SK-N-SH treated with all-trans-retinoic acid at 6 μM for 48 hours (cell line): Measurements from ENCODE around the gene HSPG2.

ENCODE experiments used
- ATAC-seq: fragments of 200-7000 bp; cut with Tn5 transposase; 3 replicates; pipeline ENCODE4 v1.9.1; 2020; ENCODE audit warnings: mild to moderate bottlenecking, moderate library complexity
- ARNTL ChIP-seq: fragments of 450-650 bp; formaldehyde crosslinking; IDR thresholded peaks from 2 replicates; pipeline ENCODE4 v1.5.0; 2020; ENCODE audit warnings: low read depth, mild to moderate bottlenecking, moderate library complexity, borderline replicate concordance
- BACH2 ChIP-seq: fragments of 250-450 bp; sonication (Bioruptor Pico); IDR thresholded peaks from 2 replicates; pipeline ENCODE4 v1.9.0; 2021; ENCODE audit warnings: mild to moderate bottlenecking, borderline replicate concordance
- CSDC2 ChIP-seq: fragments of 250-450 bp; sonication (Bioruptor Pico); IDR thresholded peaks from 2 replicates; pipeline ENCODE4 v1.5.0; 2020; ENCODE audit warnings: mild to moderate bottlenecking, moderate library complexity
- ESRRG ChIP-seq: fragments of 250-450 bp; sonication (Bioruptor Pico); IDR thresholded peaks from 2 replicates; pipeline ENCODE4 v1.6.1; 2021; ENCODE audit warnings: mild to moderate bottlenecking
- GLIS3 ChIP-seq: fragments of 250-450 bp; sonication (Bioruptor Pico); IDR thresholded peaks from 2 replicates; pipeline ENCODE4 v1.5.0; 2020; ENCODE audit warnings: mild to moderate bottlenecking, moderate library complexity
- ISL1 ChIP-seq: fragments of 250-450 bp; sonication (Bioruptor Pico); IDR thresholded peaks from 2 replicates; pipeline ENCODE4 v2.1.2; 2022; ENCODE audit warnings: mild to moderate bottlenecking, moderate library complexity
- OSR1 ChIP-seq: fragments of 250-450 bp; sonication (Bioruptor Pico); IDR thresholded peaks from 2 replicates; pipeline ENCODE4 v1.8.0; 2022; ENCODE audit warnings: moderate library complexity, mild to moderate bottlenecking, inconsistent platforms
- PPARA ChIP-seq: fragments of 250-450 bp; sonication (Bioruptor Pico); IDR thresholded peaks from 2 replicates; pipeline ENCODE4 v1.5.0; 2020; ENCODE audit warnings: mild to moderate bottlenecking, borderline replicate concordance
- RARB ChIP-seq: fragments of 250-450 bp; sonication (Bioruptor Pico); IDR thresholded peaks from 2 replicates; pipeline ENCODE4 v1.8.0; 2021; ENCODE audit warnings: mild to moderate bottlenecking, moderate library complexity
- SNAI2 ChIP-seq: fragments of 250-450 bp; sonication (Bioruptor Pico); IDR thresholded peaks from 2 replicates; pipeline ENCODE4 v1.5.0; 2020; ENCODE audit warnings: mild to moderate bottlenecking, moderate library complexity
- TCF4 ChIP-seq: fragments of 250-450 bp; sonication (Bioruptor Pico); IDR thresholded peaks from 2 replicates; pipeline ENCODE4 v1.8.0; 2021; ENCODE audit warnings: mild to moderate bottlenecking, moderate library complexity, borderline replicate concordance
- TOX ChIP-seq: fragments of 250-450 bp; sonication (Bioruptor Pico); IDR thresholded peaks from 2 replicates; pipeline ENCODE4 v1.8.0; 2021; ENCODE audit warnings: mild to moderate bottlenecking, moderate library complexity, borderline replicate concordance
- ZFP3 ChIP-seq: fragments of 250-450 bp; sonication (Bioruptor Pico); IDR thresholded peaks from 2 replicates; pipeline ENCODE4 v1.5.0; 2020; ENCODE audit warnings: mild to moderate bottlenecking, moderate library complexity
- ZNF565 ChIP-seq: fragments of 450-650 bp; formaldehyde crosslinking; conservative IDR thresholded peaks from 2 replicates; pipeline ENCODE4 v1.5.0; 2020; ENCODE audit warnings: low read depth, mild to moderate bottlenecking, moderate library complexity
- ZNF70 ChIP-seq: fragments of 450-650 bp; formaldehyde crosslinking; IDR thresholded peaks from 2 replicates; pipeline ENCODE4 v1.5.0; 2020; ENCODE audit warnings: mild to moderate bottlenecking, moderate library complexity
- ZNF8 ChIP-seq: fragments of 450-650 bp; formaldehyde crosslinking; IDR thresholded peaks from 2 replicates; pipeline ENCODE4 v1.5.0; 2020; ENCODE audit warnings: mild to moderate bottlenecking, moderate library complexity
- TF ChIP-seq, protein P1 (sequence below): fragments of 250-450 bp; sonication (Bioruptor Pico); IDR thresholded peaks from 2 replicates; pipeline ENCODE4 v1.5.0; 2020; ENCODE audit warnings: mild to moderate bottlenecking, moderate library complexity
- TF ChIP-seq, protein P2 (sequence below): fragments of 250-450 bp; sonication (Bioruptor Pico); IDR thresholded peaks from 2 replicates; pipeline ENCODE4 v1.8.0; 2021; ENCODE audit warnings: low read depth, mild to moderate bottlenecking, moderate library complexity, borderline replicate concordance
- TF ChIP-seq, protein P3 (sequence below): fragments of 250-450 bp; sonication (Bioruptor Pico); IDR thresholded peaks from 2 replicates; pipeline ENCODE4 v1.5.1; 2020; ENCODE audit warnings: low read depth, mild to moderate bottlenecking, moderate library complexity
- TF ChIP-seq, protein P4 (sequence below): fragments of 250-450 bp; sonication (Bioruptor Pico); IDR thresholded peaks from 2 replicates; pipeline ENCODE4 v1.5.1; 2021; ENCODE audit warnings: mild to moderate bottlenecking, moderate library complexity

HSPG2 gene

DNA sequence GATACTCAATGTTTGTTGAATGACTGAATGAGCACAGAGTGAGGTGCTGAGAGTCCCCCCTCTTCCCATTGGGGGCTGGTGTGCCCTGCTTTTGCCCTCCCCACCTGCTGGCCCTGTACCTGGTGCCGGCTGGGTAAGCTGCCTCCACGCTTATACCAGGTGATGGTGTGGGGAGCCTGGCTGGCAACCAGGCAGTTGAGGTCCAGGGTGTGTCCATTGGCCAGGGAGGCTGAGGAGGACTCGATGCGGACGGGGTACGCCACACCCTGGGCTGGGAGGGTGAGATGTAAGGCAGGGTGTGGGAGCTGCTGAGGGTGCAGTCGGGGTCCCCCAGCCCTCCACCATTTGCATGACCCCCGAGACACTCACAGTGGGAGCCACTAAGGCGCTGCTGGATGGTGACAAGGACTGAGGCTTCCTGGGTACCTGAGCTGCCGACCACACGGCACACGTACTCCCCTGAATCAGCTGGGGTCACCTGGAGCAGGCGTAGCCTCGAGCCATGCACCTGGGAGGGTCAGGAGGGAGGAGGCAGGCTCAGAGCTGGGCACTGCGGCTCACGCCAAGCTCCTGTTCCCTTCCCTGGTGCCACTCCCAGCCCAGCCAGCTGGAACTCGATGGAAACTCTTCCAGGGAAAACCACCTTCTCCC lies 88.5 kb downstream of the HSPG2 start (continued):
- TF ChIP-seq, protein P1, sequence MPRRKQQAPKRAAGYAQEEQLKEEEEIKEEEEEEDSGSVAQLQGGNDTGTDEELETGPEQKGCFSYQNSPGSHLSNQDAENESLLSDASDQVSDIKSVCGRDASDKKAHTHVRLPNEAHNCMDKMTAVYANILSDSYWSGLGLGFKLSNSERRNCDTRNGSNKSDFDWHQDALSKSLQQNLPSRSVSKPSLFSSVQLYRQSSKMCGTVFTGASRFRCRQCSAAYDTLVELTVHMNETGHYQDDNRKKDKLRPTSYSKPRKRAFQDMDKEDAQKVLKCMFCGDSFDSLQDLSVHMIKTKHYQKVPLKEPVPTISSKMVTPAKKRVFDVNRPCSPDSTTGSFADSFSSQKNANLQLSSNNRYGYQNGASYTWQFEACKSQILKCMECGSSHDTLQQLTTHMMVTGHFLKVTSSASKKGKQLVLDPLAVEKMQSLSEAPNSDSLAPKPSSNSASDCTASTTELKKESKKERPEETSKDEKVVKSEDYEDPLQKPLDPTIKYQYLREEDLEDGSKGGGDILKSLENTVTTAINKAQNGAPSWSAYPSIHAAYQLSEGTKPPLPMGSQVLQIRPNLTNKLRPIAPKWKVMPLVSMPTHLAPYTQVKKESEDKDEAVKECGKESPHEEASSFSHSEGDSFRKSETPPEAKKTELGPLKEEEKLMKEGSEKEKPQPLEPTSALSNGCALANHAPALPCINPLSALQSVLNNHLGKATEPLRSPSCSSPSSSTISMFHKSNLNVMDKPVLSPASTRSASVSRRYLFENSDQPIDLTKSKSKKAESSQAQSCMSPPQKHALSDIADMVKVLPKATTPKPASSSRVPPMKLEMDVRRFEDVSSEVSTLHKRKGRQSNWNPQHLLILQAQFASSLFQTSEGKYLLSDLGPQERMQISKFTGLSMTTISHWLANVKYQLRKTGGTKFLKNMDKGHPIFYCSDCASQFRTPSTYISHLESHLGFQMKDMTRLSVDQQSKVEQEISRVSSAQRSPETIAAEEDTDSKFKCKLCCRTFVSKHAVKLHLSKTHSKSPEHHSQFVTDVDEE: no peak

DNA sequence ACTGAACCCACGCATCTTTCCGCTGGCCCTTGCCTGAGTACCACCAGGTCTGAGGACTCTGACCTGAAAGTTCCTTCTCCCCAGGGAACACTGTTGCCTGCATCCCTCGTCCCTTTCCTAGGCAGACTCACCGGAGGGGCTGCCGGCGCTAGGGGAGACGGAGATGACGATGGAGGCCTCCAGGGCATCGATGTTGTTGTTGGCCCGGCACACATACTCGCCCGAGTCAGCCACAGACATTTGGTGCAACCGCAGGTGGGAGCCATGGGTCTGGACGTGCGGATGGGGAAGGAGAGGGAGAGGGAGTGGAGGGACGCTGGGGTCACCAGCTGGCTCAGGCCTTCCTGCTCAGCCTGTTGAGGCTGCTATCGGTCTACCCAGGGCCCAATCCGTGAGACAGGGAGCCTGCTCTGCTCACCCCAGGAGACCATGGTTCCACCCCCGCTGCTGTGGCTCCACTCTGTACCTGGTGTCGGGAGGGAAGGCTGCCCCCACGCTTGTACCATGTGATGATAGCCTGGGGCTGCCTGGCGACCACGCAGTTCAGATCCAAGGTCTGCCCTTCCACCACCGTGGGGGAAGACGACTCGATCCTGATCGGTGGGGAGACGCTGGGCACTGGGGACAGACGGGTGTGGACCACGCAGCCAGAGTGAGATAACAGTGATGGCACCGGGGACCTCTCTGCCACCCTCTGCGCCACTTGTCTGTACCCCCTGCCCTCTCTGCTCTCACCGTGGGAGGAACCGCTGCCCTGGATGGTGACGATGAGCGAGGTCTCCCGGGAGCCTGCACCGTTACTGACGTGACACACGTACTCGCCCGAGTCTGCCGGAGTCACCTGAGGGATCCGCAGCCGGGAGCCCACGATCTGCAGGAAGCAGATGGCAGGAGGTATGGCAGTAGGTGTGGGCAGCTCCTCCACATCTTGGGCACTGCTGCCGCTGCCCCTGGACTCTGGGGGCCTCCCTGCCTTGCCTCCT lies 89.6 kb downstream of the HSPG2 start:
- ATAC-seq: no peak
- TF ChIP-seq TCF4 (CRISPR knock-in tag) (no peak), ZNF70 (CRISPR knock-in tag) (no peak), RARB (CRISPR knock-in tag) (no peak), ZNF565 (CRISPR knock-in tag) (no peak), ISL1 (no peak), ZNF8 (CRISPR knock-in tag) (no peak), CSDC2 (CRISPR knock-in tag) (no peak), GLIS3 (no peak), OSR1 (CRISPR knock-in tag) (no peak), ARNTL (CRISPR knock-in tag) (no peak), TOX (CRISPR knock-in tag) (no peak), ESRRG (CRISPR knock-in tag) (no peak), BACH2 (CRISPR knock-in tag) (no peak), SNAI2 (CRISPR knock-in tag) (no peak)
- TF ChIP-seq, protein P2, sequence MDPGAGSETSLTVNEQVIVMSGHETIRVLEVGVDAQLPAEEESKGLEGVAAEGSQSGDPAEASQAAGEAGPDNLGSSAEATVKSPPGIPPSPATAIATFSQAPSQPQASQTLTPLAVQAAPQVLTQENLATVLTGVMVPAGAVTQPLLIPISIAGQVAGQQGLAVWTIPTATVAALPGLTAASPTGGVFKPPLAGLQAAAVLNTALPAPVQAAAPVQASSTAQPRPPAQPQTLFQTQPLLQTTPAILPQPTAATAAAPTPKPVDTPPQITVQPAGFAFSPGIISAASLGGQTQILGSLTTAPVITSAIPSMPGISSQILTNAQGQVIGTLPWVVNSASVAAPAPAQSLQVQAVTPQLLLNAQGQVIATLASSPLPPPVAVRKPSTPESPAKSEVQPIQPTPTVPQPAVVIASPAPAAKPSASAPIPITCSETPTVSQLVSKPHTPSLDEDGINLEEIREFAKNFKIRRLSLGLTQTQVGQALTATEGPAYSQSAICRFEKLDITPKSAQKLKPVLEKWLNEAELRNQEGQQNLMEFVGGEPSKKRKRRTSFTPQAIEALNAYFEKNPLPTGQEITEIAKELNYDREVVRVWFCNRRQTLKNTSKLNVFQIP (CRISPR knock-in tag): no peak
- TF ChIP-seq, protein P1: no peak
- TF ChIP-seq, all 23 proteins: peak for 0

DNA sequence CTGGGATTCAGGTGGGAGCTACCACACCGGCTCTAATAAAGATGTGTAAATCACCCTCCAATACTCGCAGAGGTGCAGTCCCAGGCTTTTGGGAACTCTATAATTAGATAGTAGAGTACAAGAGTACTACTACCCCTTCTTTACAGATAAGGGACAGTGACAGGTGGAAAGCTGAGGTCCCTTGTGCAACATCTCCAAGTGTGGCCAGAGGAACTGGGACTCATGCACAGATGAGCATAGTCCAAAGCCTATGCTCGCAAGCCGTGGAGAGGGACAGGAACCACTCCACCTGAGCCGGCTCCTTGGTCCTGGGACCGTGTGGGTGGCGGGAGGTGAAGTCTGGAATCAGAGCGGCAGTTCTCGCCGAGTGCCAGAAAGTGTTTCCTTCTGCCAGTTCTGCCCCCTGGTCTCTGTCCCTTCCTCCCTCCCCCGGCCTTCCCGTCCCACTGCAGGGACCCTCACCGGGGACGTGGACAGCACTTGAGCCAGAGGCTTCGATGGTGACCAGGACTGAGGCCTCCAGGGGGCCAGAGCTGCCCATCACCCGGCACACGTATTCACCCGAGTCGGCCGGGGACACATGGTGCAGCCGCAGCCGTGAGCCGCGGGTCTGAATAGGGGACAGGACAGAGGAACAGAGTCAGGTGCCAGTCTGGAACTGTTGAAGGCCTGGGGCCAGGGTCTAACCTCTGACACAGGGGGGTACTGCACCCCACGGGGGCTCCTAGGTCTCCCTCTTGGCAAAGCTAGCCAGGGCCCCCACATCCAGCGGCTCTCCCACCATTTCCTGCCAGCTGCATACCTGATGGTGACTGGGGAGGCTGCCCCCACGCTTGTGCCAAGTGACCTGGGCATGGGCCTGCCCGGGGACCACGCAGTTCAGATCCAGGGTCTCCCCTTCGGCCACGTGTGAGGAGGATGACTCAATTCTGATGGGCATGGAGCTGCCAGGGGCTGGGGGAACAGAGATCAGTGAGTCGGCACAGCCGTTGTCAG lies 91.2 kb downstream of the HSPG2 start:
- TF ChIP-seq ESRRG (CRISPR knock-in tag): no peak
- no peak for ATAC-seq

DNA sequence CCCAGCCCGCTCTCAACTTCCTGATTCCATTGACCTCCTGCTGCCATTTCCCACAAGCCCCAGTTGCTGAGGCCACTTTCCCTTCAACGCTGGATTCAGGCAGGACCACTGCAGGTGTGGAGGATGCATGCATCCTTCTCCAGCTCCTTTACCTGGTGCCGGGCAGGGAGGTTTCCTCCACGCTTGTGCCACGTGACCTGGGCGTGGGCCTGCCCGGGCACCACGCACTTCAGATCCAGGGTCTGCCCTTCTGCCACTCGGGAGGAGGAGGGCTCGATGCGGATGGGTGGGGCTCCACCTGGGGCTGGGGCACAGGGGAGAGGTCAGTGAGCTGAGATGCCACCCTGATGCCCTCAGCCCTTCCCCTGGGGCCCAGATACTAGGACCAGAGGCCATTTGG lies 93.1 kb downstream of the HSPG2 start:
- no peak for ATAC-seq
- TF ChIP-seq CSDC2 (CRISPR knock-in tag) (no peak), TCF4 (CRISPR knock-in tag) (no peak), RARB (CRISPR knock-in tag) (no peak), ARNTL (CRISPR knock-in tag) (no peak), PPARA (CRISPR knock-in tag) (no peak), ISL1 (no peak), ZFP3 (no peak), ZNF70 (CRISPR knock-in tag) (no peak), SNAI2 (CRISPR knock-in tag) (no peak)
- TF ChIP-seq, protein P3, sequence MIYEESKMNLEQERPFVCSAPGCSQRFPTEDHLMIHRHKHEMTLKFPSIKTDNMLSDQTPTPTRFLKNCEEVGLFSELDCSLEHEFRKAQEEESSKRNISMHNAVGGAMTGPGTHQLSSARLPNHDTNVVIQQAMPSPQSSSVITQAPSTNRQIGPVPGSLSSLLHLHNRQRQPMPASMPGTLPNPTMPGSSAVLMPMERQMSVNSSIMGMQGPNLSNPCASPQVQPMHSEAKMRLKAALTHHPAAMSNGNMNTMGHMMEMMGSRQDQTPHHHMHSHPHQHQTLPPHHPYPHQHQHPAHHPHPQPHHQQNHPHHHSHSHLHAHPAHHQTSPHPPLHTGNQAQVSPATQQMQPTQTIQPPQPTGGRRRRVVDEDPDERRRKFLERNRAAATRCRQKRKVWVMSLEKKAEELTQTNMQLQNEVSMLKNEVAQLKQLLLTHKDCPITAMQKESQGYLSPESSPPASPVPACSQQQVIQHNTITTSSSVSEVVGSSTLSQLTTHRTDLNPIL (CRISPR knock-in tag): no peak
- TF ChIP-seq, protein P2 (CRISPR knock-in tag): no peak
- TF ChIP-seq, protein P4, sequence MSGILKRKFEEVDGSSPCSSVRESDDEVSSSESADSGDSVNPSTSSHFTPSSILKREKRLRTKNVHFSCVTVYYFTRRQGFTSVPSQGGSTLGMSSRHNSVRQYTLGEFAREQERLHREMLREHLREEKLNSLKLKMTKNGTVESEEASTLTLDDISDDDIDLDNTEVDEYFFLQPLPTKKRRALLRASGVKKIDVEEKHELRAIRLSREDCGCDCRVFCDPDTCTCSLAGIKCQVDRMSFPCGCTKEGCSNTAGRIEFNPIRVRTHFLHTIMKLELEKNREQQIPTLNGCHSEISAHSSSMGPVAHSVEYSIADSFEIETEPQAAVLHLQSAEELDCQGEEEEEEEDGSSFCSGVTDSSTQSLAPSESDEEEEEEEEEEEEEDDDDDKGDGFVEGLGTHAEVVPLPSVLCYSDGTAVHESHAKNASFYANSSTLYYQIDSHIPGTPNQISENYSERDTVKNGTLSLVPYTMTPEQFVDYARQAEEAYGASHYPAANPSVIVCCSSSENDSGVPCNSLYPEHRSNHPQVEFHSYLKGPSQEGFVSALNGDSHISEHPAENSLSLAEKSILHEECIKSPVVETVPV (CRISPR knock-in tag): no peak
